Keratinocyte (primary cell): Measurements from ENCODE around the gene SMAD6.

Experiments used
- EZH2 ChIP-seq: IDR thresholded peaks from one replicate; pipeline ENCODE4 v1.6.1; 2012; ENCODE audit warnings: inconsistent platforms, mild to moderate bottlenecking, low read length, moderate library complexity
- TF ChIP-seq, protein P1 (sequence below), 3 experiments: IDR thresholded peaks in 1 of 3; conservative IDR thresholded peaks in 1 of 3; optimal IDR thresholded peaks in 1 of 3; 2 replicates in 2 of 3; 3 replicates in 1 of 3; pipeline versions ENCODE3 to v1.5.1; 2011; ENCODE audit warnings: low read length in 3 of 3, mild to moderate bottlenecking in 3 of 3, moderate library complexity in 2 of 3, control low read depth in 1 of 3, inconsistent platforms in 1 of 3; ENCODE audit not compliant: insufficient read depth in 2 of 3; ENCODE audit errors: extremely low read depth in 1 of 3

DNA sequence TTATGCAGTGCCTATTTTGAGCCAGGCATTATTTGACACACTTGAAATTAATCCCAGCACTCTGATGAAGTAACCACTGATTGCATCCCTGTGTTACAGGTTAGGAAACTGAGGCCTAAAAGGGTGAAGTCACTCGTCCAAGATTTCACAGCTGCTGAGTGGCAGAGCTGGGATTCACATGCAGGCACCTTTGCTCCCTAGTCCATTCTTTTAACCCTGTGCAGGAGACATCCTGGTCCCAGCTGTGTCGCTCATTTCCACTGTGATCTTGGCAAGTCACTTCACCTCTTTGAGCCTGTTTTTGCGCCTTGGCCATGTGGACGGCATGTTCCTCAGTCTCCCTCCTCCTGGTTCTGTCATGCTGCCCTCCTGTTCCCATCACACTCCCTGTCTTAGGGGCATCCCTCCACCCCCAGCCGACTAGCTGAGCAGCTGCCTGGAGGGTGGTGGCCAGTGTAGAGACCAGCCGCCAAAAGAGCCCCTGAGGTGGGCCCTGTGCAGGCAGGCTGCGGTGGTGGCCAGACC, 70.6 kb downstream of the SMAD6 start:
- TF ChIP-seq, protein P1, sequence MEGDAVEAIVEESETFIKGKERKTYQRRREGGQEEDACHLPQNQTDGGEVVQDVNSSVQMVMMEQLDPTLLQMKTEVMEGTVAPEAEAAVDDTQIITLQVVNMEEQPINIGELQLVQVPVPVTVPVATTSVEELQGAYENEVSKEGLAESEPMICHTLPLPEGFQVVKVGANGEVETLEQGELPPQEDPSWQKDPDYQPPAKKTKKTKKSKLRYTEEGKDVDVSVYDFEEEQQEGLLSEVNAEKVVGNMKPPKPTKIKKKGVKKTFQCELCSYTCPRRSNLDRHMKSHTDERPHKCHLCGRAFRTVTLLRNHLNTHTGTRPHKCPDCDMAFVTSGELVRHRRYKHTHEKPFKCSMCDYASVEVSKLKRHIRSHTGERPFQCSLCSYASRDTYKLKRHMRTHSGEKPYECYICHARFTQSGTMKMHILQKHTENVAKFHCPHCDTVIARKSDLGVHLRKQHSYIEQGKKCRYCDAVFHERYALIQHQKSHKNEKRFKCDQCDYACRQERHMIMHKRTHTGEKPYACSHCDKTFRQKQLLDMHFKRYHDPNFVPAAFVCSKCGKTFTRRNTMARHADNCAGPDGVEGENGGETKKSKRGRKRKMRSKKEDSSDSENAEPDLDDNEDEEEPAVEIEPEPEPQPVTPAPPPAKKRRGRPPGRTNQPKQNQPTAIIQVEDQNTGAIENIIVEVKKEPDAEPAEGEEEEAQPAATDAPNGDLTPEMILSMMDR (optimal IDR thresholded peaks at IDR 0.05 in 1 of 3, IDR thresholded peaks at IDR 0.05 in 1 of 3, conservative IDR thresholded peaks at IDR 0.05 in 1 of 3; ENCODE audit: extremely low read depth in 1 of 3, insufficient read depth in 2 of 3, low read length in 3 of 3) = no peak
- no peak for TF ChIP-seq EZH2
